ENCODE data around the gene MOB1A. TPM values are rescaled to one million over a fixed set of nuclear protein-coding genes. Genes with fewer than 3 reads are reported as not detected.

MOB1A gene
- total RNA-seq, 1 experiment from 2014 or later: 132 TPM

DNA sequence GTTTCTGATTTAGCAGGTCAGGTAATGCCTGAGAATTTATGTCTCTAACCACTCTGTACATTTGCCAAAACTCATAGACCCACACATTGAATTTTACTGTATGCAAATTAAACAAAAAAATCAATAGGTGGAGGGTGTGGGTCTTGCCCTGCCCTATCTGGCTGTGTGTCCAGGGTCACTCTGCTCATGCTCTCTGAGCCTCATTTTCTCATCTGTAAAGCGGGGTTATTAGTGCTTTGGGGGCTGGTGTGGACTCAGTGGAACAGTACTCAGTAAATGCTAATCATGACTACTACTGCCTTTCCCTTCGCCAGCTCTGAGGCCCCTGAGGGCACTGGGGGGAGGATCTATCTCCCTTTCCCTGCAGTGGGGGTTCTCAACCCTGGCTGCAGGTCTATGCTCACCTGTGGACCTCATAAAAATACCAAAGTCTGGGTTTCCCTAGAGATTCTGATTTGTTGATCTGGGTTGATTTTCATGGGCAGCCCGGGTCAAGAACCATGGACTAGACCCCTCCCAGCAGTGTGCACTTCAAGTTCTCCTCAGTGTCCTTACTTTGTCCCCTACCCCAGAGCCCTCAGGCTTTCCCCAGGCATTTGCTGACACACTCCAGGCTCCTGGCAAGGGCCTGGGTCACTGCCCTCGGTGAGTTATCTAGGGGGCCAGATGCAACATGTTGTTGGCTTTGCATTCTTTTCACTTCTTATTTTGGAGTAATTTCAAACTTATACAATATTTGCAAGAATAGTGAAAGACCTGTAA lies 47.2 kb upstream of the MOB1A start:
- no peak for ATAC-seq

More for the DNA sequence above, 47.2 kb upstream of the MOB1A start:
- no peak for TF ChIP-seq ZFX (IDR thresholded peaks at IDR 0.05)
- TF ChIP-seq, protein P1, sequence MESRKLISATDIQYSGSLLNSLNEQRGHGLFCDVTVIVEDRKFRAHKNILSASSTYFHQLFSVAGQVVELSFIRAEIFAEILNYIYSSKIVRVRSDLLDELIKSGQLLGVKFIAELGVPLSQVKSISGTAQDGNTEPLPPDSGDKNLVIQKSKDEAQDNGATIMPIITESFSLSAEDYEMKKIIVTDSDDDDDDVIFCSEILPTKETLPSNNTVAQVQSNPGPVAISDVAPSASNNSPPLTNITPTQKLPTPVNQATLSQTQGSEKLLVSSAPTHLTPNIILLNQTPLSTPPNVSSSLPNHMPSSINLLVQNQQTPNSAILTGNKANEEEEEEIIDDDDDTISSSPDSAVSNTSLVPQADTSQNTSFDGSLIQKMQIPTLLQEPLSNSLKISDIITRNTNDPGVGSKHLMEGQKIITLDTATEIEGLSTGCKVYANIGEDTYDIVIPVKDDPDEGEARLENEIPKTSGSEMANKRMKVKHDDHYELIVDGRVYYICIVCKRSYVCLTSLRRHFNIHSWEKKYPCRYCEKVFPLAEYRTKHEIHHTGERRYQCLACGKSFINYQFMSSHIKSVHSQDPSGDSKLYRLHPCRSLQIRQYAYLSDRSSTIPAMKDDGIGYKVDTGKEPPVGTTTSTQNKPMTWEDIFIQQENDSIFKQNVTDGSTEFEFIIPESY (IDR thresholded peaks at IDR 0.05; ENCODE audit: extremely low read depth, insufficient replicate concordance, low read length): no peak
- TF ChIP-seq, protein P2, sequence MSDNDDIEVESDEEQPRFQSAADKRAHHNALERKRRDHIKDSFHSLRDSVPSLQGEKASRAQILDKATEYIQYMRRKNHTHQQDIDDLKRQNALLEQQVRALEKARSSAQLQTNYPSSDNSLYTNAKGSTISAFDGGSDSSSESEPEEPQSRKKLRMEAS (IDR thresholded peaks at IDR 0.05): no peak
- no peak for TF ChIP-seq ELF1 (IDR thresholded peaks at IDR 0.05; ENCODE audit: borderline replicate concordance, low read depth)
- TF ChIP-seq, protein P3, sequence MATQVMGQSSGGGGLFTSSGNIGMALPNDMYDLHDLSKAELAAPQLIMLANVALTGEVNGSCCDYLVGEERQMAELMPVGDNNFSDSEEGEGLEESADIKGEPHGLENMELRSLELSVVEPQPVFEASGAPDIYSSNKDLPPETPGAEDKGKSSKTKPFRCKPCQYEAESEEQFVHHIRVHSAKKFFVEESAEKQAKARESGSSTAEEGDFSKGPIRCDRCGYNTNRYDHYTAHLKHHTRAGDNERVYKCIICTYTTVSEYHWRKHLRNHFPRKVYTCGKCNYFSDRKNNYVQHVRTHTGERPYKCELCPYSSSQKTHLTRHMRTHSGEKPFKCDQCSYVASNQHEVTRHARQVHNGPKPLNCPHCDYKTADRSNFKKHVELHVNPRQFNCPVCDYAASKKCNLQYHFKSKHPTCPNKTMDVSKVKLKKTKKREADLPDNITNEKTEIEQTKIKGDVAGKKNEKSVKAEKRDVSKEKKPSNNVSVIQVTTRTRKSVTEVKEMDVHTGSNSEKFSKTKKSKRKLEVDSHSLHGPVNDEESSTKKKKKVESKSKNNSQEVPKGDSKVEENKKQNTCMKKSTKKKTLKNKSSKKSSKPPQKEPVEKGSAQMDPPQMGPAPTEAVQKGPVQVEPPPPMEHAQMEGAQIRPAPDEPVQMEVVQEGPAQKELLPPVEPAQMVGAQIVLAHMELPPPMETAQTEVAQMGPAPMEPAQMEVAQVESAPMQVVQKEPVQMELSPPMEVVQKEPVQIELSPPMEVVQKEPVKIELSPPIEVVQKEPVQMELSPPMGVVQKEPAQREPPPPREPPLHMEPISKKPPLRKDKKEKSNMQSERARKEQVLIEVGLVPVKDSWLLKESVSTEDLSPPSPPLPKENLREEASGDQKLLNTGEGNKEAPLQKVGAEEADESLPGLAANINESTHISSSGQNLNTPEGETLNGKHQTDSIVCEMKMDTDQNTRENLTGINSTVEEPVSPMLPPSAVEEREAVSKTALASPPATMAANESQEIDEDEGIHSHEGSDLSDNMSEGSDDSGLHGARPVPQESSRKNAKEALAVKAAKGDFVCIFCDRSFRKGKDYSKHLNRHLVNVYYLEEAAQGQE (IDR thresholded peaks at IDR 0.05; ENCODE audit: low read depth): no peak
- no peak for TF ChIP-seq SIN3A (IDR thresholded peaks at IDR 0.05; ENCODE audit: low read depth)
- no peak for TF ChIP-seq SP1 (IDR thresholded peaks at IDR 0.05; ENCODE audit: low read depth)
- no peak for TF ChIP-seq CEBPB (IDR thresholded peaks at IDR 0.05; ENCODE audit: low read depth)
- TF ChIP-seq POLR2AphosphoS5 (IDR thresholded peaks at IDR 0.05; ENCODE audit: low read depth, low read length): no peak
- TF ChIP-seq ZNF274 (IDR thresholded peaks at IDR 0.05; ENCODE audit: low read depth, low read length): no peak
- TF ChIP-seq FOSL1 (IDR thresholded peaks at IDR 0.05; ENCODE audit: low read depth): no peak
- no peak for TF ChIP-seq EGR1 (IDR thresholded peaks at IDR 0.05; ENCODE audit: low read depth)
- no peak for TF ChIP-seq EZH2 (IDR thresholded peaks at IDR 0.05)
- no peak for TF ChIP-seq EZH2phosphoT487 (IDR thresholded peaks at IDR 0.05; ENCODE audit: borderline replicate concordance)
- no peaks in the 10 kb centered on the region for H3K79me2 ChIP-seq (ENCODE audit: insufficient read depth, low read length)
- ChIA-PET CTCF (no interaction called here), POLR2A (no interaction called here), RAD21 (ENCODE audit: low non-redundant PET in 1 of 2, low total read pairs in 2 of 2, uncharacterized antibody in 2 of 2, unreplicated experiment in 2 of 2) (no interaction called here)
- H3K9me2 ChIP-seq (ENCODE audit: insufficient read depth): no peaks in the 10 kb centered on the region
- H3K9me3 ChIP-seq (ENCODE audit: control insufficient read depth in 1 of 2, insufficient read depth in 1 of 2, low read depth in 1 of 2, low read length in 2 of 2): no peaks in the 10 kb centered on the region
- no peak overlapping the region for H2AFZ ChIP-seq (ENCODE audit: low read depth, low read length, poor library complexity, severe bottlenecking)
- intact Hi-C loops (cut with micrococcal nuclease): no loop called here
- H3K4me3 ChIP-seq (replicated peaks in 1 of 2; ENCODE audit: low read depth in 1 of 2, low read length in 2 of 2): no peak overlapping the region
- no peak overlapping the region for H3K4me2 ChIP-seq (ENCODE audit: low read length)
- no peaks in the 10 kb centered on the region for H3K36me3 ChIP-seq (ENCODE audit: control insufficient read depth in 1 of 2, insufficient read depth in 2 of 2, low read length in 2 of 2)
- H4K20me1 ChIP-seq (ENCODE audit: insufficient read depth): no peaks in the 10 kb centered on the region
- no peak overlapping the region for H3K27ac ChIP-seq (ENCODE audit: low read depth, low read length)
- H3K27me3 ChIP-seq (ENCODE audit: insufficient read depth, low read length): no peaks in the 10 kb centered on the region
- BruUV-seq (replicated peaks): no TSS peak
- H3K4me1 ChIP-seq (ENCODE audit: control insufficient read depth in 1 of 2, insufficient read depth in 2 of 2, low read length in 2 of 2): 0 out of 4 replicates have a peak, but pooled peaks cover 2 to 6% of the 10 kb centered on the region in 2 experiments
- no peak for DNase-seq (ENCODE audit: low read depth, low spot score)
- no peak overlapping the region for H3K9ac ChIP-seq (ENCODE audit: low read length)
